GM08714 (cell line): Measurements from ENCODE around the gene DFFA.
A peak's percentile ranks its signal among the peaks of the same experiment; 100 is the strongest.

Experiments
- H3K4me3 ChIP-seq: fragments of 200-500 bp; sonication (Bioruptor generic); 2 replicates; pipeline ENCODE4 v1.5.1; 2014; ENCODE audit warnings: mild to moderate bottlenecking, low read length, inconsistent platforms
- ZNF274 ChIP-seq: IDR thresholded peaks from 2 replicates; pipeline ENCODE4 v1.6.1; 2012; ENCODE audit warnings: mild to moderate bottlenecking, low read depth, low read length

DFFA gene

GRCh38 chr1:10472220-10473144 lies at the start of gene DFFA:
DFFA (minus strand) TSS chr1:10472529; CDS start chr1:10472458, 71 bp downstream.
- TF ChIP-seq ZNF274, result no peak

GRCh38 chr1:10521537-10522157 lies 49.3 kb upstream of the DFFA start:
- no peak for TF ChIP-seq ZNF274
- H3K4me3 ChIP-seq, result no peak overlapping the region

More at GRCh38 chr1:10472220-10473144, at the start of gene DFFA:
- H3K4me3 ChIP-seq, result peak within 1 kb of the TSS; percentile 85

- H3K4me3 ChIP-seq, result no peak overlapping the region
- TF ChIP-seq ZNF274, result no peak
Observed at GRCh38 chr1:10520952-10521351, 48.6 kb upstream of the DFFA start.

- no peak overlapping the region for H3K4me3 ChIP-seq
- no peak for TF ChIP-seq ZNF274
Observed at GRCh38 chr1:10520497-10520896, 48.2 kb upstream of the DFFA start.

- no peak overlapping the region for H3K4me3 ChIP-seq
- TF ChIP-seq ZNF274, result no peak
Observed at GRCh38 chr1:10519016-10519417, 46.7 kb upstream of the DFFA start.

GRCh38 chr1:10517677-10517982 lies 45.3 kb upstream of the DFFA start:
- TF ChIP-seq ZNF274, result no peak
- no peak overlapping the region for H3K4me3 ChIP-seq

- no peak overlapping the region for H3K4me3 ChIP-seq
- TF ChIP-seq ZNF274, result no peak
Observed at GRCh38 chr1:10516925-10517676, 44.8 kb upstream of the DFFA start.

- H3K4me3 ChIP-seq, result no peak overlapping the region
- no peak for TF ChIP-seq ZNF274
Observed at GRCh38 chr1:10515976-10516750, 43.8 kb upstream of the DFFA start.

GRCh38 chr1:10515301-10515975 lies 43.1 kb upstream of the DFFA start:
- no peak for TF ChIP-seq ZNF274
- no peak overlapping the region for H3K4me3 ChIP-seq

GRCh38 chr1:10514490-10515235 lies 42.3 kb upstream of the DFFA start:
- TF ChIP-seq ZNF274, result no peak
- H3K4me3 ChIP-seq, result no peak overlapping the region

GRCh38 chr1:10513199-10513598 lies 40.9 kb upstream of the DFFA start:
- TF ChIP-seq ZNF274, result no peak
- no peak overlapping the region for H3K4me3 ChIP-seq

GRCh38 chr1:10511494-10511885 lies 39.2 kb upstream of the DFFA start:
- TF ChIP-seq ZNF274, result no peak
- no peak overlapping the region; the same call in 1 of the 2 replicates for H3K4me3 ChIP-seq
